OCI-LY3 (cell line): ENCODE data around the gene VAMP4.

ENCODE experiments used
- H2AFZ ChIP-seq: fragments of 200-600, 300-600 bp; shearing (Covaris generic); 2 replicates; pipeline ENCODE4 v1.6.0; 2014; ENCODE audit warnings: antibody characterized with exemption, low read depth, low read length
- H3K27ac ChIP-seq: fragments of 200-600, 300-600 bp; sonication (generic); 2 replicates; pipeline ENCODE4 v1.5.1; 2014; ENCODE audit warnings: mild to moderate bottlenecking, low read length, moderate library complexity, mixed read lengths
- H3K27me3 ChIP-seq: fragments of 200-600, 300-600 bp; sonication (generic); 2 replicates; pipeline ENCODE4 v1.6.1; 2014; ENCODE audit warnings: low read depth, low read length, mixed read lengths
- H3K36me3 ChIP-seq: fragments of 200-600, 300-600 bp; sonication (generic); replicated peaks from 2 replicates; pipeline ENCODE3; 2014; ENCODE audit warnings: low read depth, low read length, mixed read lengths
- H3K4me1 ChIP-seq: fragments of 300-600, 200-600 bp; sonication (generic); 2 replicates; pipeline ENCODE4 v1.6.1; 2014; ENCODE audit warnings: low read length, mixed read lengths
- H3K4me2 ChIP-seq: fragments of 200-600, 300-600 bp; sonication (generic); 2 replicates; pipeline ENCODE4 v1.6.1; 2014; ENCODE audit warnings: low read length, mixed read lengths
- H3K4me3 ChIP-seq: fragments of 300-600, 200-600 bp; sonication (generic); 2 replicates; pipeline ENCODE4 v1.5.1; 2014; ENCODE audit warnings: antibody characterized with exemption, mild to moderate bottlenecking, low read length, moderate library complexity
- H3K79me2 ChIP-seq: fragments of 300-600, 200-600 bp; shearing (Covaris generic); 2 replicates; pipeline ENCODE4 v1.6.1; 2014; ENCODE audit warnings: mild to moderate bottlenecking, low read length, mixed read lengths
- H3K9ac ChIP-seq: fragments of 300-600, 200-600 bp; shearing (Covaris generic); 2 replicates; pipeline ENCODE4 v1.6.0; 2014; ENCODE audit warnings: mild to moderate bottlenecking, low read length, moderate library complexity
- H3K9me3 ChIP-seq: fragments of 200-600, 300-600 bp; shearing (Covaris generic); 2 replicates; pipeline ENCODE4 v1.6.1; 2014; ENCODE audit warnings: low read length, mixed read lengths; ENCODE audit not compliant: insufficient read depth
- H4K20me1 ChIP-seq: fragments of 200-600, 300-600 bp; sonication (generic); 2 replicates; pipeline ENCODE4 v1.6.1; 2016; ENCODE audit warnings: low read length, mixed read lengths; ENCODE audit not compliant: insufficient read depth
- EZH2phosphoT487 ChIP-seq: fragments of 200-600 bp; shearing (Covaris generic); IDR thresholded peaks from 2 replicates; pipeline ENCODE4 v1.6.1; 2018; ENCODE audit warnings: antibody characterized with exemption, mixed run types, low read depth
- TF ChIP-seq, protein P1 (sequence below): fragments of 200-600, 300-600 bp; sonication (generic); IDR thresholded peaks from 2 replicates; pipeline ENCODE4 v1.5.1; 2014; ENCODE audit warnings: antibody characterized with exemption, low read length, low read depth

Gene VAMP4

DNA sequence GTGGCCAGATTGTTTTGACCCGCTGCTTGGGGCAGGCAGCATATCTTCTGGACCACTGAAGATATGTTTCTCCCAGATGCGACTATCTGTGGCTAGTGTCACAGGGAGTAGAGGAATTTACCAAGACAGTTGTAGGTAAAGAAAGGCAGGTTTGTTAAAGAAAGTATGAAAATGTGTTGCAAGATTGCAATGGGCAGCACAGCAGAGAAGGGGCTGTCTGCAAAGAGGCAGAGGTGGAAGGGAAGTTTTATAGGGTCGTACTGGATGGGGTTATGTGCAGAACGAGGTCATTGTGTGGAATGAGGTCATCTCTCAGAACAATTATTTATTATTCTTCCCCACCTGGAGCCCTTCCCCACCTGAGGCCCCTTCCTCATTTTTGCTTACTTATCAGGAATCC lies 15.0 kb upstream of the VAMP4 start:
- Histone ChIP-seq H4K20me1 (no peaks in the 10 kb centered on the region), H3K9ac (no peak overlapping the region), H3K27ac (no peak overlapping the region), H3K27me3 (peaks cover 4% of the 10 kb centered on the region; the same call in 1 of the 2 replicates), H3K4me2 (no peak overlapping the region), H3K9me3 (no peaks in the 10 kb centered on the region), H3K36me3 (no peaks in the 10 kb centered on the region), H2AFZ (no peak overlapping the region), H3K4me1 (no peaks in the 10 kb centered on the region), H3K4me3 (no peak overlapping the region), H3K79me2 (no peaks in the 10 kb centered on the region)
- no peak for TF ChIP-seq EZH2phosphoT487
- TF ChIP-seq, protein P1, sequence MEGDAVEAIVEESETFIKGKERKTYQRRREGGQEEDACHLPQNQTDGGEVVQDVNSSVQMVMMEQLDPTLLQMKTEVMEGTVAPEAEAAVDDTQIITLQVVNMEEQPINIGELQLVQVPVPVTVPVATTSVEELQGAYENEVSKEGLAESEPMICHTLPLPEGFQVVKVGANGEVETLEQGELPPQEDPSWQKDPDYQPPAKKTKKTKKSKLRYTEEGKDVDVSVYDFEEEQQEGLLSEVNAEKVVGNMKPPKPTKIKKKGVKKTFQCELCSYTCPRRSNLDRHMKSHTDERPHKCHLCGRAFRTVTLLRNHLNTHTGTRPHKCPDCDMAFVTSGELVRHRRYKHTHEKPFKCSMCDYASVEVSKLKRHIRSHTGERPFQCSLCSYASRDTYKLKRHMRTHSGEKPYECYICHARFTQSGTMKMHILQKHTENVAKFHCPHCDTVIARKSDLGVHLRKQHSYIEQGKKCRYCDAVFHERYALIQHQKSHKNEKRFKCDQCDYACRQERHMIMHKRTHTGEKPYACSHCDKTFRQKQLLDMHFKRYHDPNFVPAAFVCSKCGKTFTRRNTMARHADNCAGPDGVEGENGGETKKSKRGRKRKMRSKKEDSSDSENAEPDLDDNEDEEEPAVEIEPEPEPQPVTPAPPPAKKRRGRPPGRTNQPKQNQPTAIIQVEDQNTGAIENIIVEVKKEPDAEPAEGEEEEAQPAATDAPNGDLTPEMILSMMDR = no peak

DNA sequence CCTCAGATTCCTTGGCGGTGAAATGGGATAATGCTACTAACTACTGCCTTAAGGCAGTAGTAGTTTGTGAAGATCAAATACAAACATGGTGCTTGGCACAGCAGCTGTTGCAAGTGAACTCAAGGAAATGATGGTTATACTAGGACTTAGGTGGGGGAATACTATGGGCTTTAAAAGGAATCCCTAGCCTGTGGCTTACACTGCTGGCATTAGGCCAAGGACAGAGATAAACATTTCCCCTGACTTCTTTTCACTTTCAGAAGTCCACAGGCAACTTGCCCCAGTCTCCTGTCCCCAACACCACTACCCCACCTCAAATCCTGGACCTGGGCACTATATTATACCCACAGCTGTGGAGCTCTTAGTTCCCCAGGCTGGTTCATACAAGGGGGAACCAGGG lies 13.1 kb upstream of the VAMP4 start:
- H3K27ac ChIP-seq = no peak overlapping the region

DNA sequence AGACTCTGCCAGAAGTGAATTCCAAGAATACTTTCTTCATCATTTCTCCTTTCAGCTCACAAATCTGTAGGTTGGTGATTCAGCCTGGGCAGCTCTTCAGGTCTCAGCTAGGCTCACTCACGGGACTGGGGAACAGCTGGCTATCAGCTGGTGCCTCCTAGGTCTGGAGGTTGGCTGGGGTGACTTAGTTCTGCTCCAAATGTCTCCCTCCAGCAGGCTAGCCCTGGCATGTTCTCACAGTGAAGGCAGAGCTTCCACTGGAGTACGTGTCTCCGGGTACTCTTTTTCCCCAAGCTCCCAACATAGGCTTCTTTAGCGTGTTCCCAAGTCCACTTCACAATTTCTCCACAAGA lies 12.5 kb upstream of the VAMP4 start:
- H3K4me2 ChIP-seq = no peak overlapping the region
- H3K36me3 ChIP-seq = no peaks in the 10 kb centered on the region
- TF ChIP-seq, protein P1 = no peak
- TF ChIP-seq EZH2phosphoT487 = no peak
- no peak overlapping the region for H2AFZ ChIP-seq
- no peaks in the 10 kb centered on the region for H4K20me1 ChIP-seq
- H3K27me3 ChIP-seq = peaks cover 4% of the 10 kb centered on the region; the same call in 1 of the 2 replicates
- no peaks in the 10 kb centered on the region for H3K9me3 ChIP-seq
- no peak overlapping the region for H3K27ac ChIP-seq
- H3K4me3 ChIP-seq = no peak overlapping the region
- H3K4me1 ChIP-seq = no peaks in the 10 kb centered on the region
- no peak overlapping the region for H3K9ac ChIP-seq
- no peaks in the 10 kb centered on the region for H3K79me2 ChIP-seq

More for the DNA sequence above, 13.1 kb upstream of the VAMP4 start:
- Histone ChIP-seq H3K9ac (no peak overlapping the region), H3K79me2 (no peaks in the 10 kb centered on the region), H3K27me3 (peaks cover 4% of the 10 kb centered on the region; the same call in 1 of the 2 replicates), H3K4me2 (no peak overlapping the region), H2AFZ (no peak overlapping the region), H4K20me1 (no peaks in the 10 kb centered on the region), H3K4me1 (no peaks in the 10 kb centered on the region), H3K9me3 (no peaks in the 10 kb centered on the region), H3K36me3 (no peaks in the 10 kb centered on the region), H3K4me3 (no peak overlapping the region)
- no peak for TF ChIP-seq EZH2phosphoT487
- TF ChIP-seq, protein P1 = no peak

DNA sequence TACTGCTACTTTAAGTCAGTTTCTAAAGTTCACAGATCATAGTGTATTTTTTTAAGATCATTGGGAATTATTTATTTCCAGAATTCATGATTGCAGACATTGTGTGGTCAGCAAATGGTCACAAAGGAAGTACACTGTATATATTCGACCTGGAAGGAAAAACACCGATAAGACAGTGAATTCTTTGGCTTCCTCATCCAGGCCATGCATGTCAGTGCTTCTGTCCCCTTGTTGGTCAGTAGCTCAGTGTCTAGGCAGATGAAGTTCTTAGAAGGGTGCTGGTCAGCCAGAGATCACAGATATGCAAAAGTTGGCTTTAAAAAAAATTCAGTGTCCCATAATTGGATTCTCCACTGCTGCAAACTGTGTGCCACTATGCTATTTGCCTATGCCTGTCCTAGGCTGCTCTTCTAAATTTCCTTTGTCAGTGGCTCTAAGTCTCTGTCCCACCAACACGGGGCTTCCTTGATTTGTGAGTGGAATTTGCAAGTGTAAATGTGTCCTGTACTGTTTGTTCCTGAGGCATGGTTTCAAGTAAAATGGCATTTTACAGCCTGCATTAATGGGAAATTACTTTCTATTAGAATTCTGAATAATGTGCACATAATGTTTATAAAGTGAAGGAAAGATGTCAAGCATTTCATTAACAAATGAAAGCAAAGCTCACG lies 12.0 kb upstream of the VAMP4 start:
- Histone ChIP-seq H3K4me1 (no peaks in the 10 kb centered on the region), H3K79me2 (no peaks in the 10 kb centered on the region), H3K27ac (no peak overlapping the region), H3K36me3 (no peaks in the 10 kb centered on the region), H4K20me1 (no peaks in the 10 kb centered on the region), H3K4me2 (no peak overlapping the region), H3K4me3 (no peak overlapping the region), H3K9ac (no peak overlapping the region), H3K27me3 (peaks cover 4% of the 10 kb centered on the region; the same call in 1 of the 2 replicates), H2AFZ (no peak overlapping the region), H3K9me3 (no peaks in the 10 kb centered on the region)
- no peak for TF ChIP-seq EZH2phosphoT487
- TF ChIP-seq, protein P1 = no peak
